ENCODE measurements around the gene THBS3.
"Not testable (repeated sequence)": the region's sequence is repeated elsewhere in the genome, so short reads cannot be mapped to it uniquely, and the experiment has no call there.

The THBS3 gene

DNA sequence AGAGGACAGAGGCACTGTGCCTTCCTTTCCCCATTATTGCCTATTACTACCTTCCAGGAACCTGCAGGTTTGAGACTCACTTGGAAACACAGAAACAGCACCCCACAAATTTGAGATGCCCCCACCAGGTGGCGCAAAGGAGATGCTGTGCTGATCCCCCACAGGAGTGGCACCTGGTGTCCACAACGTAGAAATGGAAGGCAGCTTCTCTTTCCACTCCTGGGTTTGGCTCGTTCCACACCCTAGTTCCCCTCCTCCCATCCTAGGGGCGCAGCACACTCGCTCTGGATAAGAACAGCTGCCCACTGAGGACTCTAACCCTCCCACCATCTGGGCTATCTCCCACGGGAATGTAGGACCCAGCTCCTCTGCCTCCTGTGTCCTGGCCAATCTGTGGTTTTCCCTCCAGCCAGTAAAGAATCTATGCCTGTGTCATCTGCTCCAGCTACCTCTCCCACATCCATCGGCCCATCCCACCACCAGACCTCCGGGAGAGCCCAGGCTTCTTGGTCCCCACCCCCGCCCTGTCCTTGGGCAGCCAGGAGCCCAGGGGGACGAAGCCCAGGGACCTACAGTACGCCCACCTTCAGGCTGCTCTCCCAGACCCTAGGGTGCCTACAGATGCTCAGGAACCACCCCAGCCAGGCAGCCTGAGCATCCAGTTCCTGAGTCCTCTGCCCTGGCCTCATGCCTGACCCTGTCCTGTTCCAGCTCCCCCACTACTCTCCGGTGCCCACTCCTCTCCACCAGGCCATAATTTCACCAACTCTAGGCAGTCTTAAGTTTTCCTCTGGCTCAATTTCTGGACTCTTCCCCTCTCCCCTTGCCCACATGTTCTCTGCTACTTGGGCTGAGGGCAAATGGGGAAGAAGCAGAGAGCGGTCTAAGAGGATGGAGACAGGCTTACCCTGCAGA, 549 bp downstream of the THBS3 start:
- peak; percentile 50 for DNase-seq

DNA sequence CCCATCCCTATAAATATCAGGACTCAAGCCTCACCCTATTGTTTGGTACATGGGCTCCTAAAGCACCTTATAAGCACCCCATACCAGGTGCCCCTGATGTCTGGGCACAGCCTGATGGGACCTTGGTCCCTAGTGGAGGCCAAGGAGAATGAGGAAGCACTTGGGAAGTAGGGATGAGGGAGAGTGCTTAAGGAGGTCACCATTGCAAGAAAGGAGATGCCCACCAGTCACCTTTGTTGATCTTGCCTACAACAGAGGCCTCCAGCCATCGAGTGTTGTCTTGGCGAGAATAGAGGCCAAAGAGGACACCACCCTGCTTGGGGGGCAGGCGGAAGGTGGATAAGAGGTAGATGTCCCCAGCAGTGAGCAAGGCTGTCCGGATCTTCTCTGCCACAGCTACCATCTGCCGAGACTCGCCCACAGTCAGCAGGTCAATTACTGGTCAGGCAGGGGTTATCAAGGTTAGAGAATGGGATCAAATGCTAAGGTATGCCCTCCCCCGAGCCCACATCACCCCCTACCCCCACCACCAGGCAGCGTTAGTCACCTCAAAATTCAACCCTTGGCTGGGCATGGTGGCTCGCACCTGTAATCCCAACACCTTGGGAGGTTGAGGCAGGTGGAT, 1.6 kb downstream of the THBS3 start:
- DNase-seq = no peak

DNA sequence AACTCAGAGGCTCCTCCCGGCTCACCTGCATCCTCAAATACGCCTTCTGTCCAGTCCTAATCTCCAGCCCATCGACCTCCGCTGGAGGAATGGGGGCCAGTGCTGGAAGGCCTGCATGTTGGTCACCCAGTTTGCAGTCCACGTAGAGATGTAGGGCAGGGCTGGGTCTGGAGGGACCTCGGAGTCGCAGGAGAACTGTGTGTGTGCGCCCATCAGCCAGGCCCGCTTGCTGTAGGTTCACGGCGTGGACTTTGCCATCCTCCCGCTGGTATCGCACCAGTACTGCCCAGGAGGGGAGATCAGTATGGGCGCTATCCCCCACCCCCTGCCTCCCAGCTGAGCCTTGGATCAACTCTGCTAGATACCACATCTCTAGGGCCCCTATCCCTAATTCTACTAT, 2.7 kb downstream of the THBS3 start:
- no peak for DNase-seq

DNA sequence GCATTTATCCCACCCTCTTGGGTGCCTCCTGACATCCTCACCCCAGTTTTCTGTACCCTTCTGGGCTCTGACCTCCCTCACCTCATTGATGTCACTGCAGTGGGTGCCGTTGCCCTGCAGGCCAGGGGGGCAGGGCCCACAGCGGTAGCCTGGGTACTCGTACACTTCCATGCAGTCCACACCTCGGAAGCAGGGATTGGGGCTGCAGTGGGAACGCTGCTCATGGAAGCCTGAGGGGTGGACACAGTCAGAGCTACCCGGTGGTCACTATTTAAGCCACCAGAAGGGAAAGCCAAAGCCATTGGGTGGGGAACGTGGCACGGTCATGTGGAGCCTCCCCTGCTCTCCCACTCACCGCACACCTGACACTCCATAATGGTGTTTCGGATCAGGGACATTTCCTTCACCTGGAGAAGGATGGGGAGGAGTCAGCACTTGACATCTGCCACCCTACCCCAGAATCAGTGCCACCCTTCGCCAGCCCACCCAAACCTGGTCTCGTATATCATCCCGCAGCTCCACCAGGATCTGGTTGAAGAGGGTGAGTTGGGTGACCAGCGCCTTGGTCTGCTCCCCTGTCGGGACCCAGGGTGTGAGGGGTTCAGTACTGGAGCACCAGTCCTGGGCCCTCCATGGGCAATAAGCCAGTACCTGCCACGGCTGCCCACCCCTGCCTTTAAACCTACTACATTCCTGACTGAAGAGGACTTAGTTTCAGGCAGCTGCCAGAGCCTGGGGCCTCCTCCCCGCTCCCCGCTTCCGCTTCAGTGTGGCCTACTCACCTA, 4.8 kb downstream of the THBS3 start:
- no peak for DNase-seq

DNA sequence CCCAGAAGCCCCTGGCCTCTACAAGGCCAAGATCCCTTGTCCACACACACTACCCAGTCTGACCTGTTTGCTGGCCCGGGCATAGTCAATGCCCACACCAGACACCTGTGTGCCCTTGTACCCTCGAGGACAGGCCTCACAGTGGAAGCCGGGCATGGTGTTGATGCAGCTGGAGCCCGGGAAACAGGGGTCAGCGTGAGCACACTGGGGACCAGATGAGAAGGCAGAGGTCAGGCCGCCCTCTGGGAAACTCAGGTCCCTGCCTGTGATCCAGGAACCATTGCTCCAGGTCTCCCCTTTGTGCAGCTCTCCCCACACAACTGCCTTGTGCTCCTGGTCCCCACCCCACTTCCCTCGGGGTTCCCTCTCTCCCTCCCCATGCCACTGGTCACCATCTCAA, 5.5 kb downstream of the THBS3 start:
- DNase-seq = no peak

DNA sequence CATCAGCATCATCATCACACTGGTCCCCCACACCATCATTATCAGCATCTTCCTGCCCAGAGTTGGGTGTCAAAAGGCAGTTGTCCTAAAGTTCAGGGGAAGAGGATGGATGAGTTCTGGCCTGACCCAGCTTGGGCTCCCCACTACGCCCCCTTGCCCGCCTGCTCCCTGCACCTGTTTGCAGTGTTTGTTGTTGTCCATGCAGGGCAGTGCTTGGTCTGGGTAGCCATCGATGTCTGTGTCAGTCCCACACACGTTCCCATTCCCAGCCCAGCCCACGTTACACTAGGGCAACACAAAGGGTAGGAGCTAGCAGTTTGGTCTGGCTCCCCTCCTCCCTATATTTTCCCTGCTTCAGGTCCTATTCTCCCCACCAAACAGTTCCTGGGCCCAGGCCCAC, 6.8 kb downstream of the THBS3 start:
- no peak for DNase-seq

DNA sequence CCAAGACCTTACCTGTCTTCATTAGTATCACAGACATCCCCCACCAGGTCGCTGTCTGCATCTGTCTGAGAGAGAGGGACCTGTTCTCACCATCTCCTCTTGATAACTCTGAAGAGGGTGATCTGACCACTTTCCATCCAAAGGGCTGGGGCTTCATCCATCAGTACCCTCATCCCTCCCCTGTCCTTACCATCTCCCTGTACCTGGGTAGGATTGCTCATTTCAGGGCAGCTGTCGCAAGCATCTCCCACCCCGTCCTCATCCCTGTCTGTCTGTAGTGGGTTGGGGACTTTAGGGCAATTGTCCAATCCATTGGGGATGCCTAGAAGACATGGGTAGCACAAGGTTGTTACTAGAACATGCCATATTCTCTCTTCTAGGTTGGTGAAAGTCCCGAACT, 7.9 kb downstream of the THBS3 start:
- no peak for DNase-seq

DNA sequence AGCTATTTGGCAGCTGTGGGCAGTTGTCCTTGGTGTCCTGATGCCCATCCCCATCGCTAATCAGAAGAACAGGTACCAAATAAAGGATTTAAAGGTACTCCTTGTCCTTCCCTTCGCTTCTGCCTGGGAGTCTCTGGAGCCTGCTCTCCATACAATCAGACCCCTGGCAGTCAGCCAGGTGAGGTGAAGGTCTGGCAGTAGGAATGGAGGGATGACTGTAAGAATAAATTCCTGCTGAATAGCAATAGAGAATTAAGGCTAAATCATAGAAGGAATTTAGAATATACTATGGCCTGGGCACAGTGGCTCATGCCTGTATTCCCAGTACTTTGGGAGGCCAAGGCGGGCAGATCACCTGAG, 9.2 kb downstream of the THBS3 start:
- DNase-seq = no peak

DNA sequence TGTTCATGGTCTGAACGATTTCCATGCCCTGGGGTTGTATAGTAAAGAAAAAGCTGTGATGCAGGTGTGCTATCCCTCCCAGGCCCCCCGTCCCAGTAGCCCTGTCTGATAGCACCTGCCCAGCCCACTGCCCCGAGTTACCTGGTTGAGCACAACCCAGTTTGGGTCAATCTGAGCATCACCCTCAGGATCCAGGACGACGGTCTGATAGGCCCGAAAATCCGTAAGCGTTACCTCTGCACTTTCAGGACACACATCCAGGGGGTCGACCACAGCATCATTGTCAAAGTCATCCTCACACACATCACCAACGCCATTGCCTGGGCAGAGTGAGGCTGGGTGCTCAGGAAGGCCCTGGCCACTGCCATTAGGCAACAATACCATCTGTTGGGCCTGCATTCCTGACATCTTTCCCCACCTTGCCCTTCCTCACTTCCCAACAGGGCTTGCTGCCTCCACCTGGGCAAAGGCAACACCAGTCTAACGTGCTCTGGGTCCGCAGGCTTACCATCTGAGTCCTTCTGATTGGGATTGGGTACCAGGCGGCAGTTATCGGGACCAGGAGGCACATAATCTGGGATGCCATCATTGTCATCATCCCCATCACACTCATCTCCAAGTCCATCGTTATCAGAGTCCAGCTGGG, 9.7 kb downstream of the THBS3 start:
- DNase-seq = no peak

DNA sequence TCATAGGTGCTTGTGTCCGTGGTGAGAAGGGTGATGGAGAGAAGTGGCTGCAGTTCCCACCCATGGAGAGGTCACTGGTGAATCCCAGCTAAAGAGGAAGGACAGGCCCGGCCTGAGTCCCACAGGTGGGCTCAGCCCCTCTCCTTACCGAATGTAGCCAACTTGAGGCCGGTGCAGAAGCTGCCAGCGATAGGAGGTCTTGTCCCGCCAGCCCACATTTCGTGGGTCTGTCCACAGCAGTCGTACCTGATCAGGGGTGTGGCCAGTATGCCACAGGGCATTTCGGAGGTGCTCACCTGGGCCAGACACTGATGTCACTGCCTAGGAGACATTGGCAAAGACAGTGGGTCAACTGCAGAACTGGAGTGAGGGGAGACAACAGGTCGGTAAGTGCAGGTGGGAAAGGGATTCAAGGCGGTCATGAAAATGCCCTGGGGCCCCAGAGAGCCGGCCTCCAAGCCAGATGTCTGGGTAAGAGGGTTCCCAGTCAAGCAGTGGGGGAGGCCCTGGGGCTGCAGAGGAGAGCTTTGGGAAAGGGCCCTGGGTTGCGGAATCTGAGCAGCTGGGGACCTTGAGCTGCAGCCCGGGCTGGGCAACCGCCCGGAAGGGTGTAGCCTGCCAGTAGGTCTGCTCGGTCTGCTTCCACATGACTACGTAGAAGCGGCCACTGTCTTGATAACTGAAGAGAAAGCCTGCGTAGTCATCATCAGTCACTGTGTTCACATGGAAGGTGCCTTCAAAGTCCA, 10.6 kb downstream of the THBS3 start:
- no peak for DNase-seq

DNA sequence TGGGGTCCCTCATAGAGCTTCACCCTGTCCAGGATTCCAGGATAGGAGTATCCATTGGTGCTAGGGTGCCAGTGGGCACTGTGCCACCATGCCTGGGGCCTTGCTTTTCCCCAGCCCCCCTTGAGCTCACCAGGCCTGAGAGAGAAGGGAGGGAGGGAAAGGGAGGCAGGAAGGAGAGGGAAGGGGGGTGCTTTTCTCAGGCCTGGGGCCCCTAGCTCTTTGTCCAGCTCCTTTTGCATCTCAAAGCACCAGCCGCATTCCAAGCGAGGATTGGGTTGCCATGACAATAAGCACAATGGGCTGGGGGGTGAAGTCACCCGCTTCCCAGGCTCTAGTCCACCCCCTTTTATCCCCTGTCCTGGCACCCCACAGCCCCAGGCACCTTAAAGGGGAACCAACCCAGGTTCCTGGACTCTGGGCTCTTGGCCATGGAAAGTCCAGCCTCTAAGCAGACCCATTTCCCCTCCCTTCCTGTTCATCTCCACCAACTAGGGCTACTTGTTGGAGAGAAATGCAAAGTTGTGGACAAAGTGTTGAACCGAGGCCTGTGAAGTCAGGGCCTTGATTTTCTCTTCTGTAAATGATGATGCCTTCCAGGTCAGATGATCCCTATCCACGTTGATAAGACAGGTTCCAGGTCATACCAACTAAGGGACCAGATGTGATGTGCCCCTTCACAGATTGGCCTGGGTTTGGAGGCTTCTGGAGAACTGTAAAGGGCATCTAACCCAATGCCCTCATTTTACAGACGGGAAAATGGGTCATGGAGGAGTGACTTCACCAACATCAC, 11.4 kb downstream of the THBS3 start:
- DNase-seq = no peak

DNA sequence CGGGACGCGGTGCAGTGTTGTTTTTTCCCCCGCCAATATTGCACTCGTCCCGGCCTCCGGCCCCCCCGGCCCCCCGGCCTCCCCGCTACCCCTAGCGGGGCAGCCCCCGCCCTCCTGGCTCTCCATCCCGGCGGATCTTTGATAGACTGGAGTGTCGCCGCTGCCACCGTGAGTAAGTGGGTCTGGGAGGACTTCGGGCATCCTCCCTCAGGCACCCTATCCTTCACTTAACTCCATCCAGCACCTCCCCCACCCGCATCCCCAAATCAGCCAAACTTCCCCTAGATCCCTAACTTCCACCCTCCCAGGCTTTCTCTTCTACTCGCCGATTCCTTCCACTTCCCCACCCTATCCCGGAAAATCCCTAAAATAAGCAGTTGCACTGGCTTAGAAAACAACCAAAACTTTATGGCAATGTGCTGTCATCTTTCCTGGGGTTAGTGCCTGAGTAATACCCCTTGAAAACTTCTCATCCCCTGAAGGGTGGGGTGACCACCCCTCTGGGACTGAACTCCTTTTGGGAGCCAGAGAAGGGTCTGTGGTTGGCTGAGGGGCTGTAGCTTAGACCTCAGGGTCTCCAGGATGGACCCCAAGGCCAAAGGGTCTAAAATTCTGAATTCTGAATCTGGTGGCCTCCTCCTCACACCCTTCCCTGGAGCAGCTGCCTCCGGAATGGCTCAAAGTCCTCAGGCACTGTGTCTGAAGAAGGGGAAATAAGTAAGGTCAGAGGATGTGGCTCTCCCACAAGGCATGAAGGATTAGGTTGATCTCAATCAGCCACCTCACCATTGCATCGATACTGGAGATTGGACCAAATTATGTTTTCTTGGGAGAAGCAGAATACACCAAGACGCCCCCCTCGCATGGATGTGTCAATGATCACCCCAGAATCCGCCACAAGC, 12.2 kb downstream of the THBS3 start:
- DNase-seq = no peak

DNA sequence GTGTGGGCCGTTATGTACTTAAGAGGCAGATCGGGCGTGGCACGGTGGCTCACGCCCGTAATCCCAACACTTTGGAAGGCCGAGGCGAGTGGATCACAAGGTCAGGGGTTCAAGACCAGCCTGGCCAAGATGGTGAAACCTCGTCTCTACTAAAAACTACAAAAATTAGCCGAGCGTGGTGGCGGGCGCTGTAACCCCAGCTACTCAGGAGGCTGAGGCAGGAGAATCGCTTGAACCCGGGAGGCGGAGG, 13.8 kb downstream of the THBS3 start:
- DNase-seq = not testable (repeated sequence)

DNA sequence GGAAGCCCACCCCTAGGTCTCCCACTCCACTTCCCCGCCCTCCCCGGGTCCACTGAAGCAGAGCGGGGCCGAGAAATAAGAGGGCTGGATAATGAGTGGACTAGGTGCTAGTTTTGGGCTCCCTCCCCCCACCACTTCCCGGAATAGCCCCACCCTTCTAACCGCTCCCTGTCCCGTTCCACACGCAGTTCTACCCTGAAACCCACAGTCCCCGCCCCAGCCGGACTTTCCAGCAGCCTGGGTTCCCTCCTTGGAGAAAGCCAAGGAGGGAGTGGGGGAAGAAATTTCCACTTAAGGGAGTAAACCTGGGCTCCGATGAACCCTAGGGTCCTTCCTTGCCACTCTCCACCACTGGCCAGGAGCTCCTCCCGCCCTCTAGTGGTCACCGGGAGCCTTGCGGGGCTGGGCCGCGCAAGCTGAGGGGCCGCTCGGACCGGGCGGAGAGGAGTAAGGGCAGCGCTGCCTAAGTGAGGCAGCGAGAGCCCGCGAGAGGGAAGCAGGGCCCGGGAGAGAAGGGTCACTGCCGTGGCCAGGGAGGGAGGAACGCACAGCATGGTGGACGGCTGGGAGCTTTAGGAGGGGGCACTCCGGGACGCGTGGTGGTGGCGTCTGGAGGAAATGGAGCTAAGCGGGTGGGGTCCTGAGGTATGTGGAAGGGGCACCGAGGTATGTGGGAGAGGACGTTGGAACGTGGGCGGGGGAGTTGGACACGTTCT, 14.3 kb downstream of the THBS3 start:
- peak; percentile 83 for DNase-seq

DNA sequence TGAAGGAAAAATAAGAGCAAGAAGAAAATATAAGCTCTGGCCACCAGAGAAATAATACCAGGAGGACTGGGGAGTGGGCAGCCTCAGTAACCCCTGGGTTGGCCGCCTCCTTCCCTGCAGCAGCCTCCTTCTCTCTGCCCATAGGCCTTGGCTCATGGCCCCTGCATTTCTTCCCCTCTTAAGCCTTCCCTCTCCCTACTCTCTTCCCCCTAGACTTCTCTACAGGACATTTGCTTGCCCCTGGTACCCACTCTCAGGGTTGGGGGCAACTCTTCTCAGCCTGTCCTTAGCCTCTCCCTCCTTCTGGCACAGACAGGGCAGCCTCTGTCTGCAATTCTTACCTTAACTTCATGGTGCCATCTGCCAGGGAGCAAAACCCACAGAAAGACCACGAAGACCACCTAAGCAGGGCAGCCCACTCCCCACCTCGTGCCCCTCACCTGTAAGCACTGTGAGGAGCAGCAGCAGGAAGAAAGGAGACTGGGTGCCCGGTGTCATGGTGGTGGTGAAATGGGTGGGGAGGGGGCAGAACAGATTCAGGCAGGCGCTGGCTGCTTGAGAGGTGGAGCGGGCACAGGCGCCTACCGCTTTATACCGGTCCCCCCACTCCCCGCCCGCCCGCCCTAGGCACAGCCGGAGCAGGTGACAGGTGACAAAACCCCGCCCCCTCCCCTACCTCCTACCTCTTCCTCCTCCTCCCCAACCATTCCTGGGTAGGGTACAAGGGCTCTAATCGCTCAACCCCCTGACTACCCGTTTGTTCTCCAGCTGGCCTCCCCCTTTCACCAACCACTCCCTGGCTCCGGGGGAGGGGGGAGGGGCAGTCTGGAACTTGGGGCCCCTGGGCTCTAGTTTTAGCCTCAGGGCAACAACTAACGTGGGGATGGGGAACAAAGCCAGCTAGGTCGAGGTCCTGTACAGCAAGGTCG, 15.1 kb downstream of the THBS3 start:
- peak; percentile 85 for DNase-seq

DNA sequence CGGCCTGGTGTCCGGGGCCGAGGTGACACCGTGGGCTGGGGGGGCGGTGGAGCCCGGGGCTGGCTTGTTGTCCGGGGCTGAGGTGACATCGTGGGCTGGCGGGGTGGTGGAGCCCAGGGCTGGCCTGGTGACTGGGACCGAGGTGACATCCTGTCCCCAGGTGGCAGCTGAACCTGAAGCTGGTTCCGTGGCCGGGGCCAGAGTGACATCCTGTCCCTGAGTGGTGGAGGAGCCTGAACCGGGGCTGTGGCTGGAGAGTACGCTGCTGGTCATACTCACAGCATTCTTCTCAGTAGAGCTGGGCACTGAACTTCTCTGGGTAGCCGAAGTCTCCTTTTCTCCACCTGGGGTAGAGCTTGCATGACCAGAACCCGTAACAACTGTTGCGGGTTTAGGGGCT, 15.8 kb downstream of the THBS3 start:
- DNase-seq = no peak

DNA sequence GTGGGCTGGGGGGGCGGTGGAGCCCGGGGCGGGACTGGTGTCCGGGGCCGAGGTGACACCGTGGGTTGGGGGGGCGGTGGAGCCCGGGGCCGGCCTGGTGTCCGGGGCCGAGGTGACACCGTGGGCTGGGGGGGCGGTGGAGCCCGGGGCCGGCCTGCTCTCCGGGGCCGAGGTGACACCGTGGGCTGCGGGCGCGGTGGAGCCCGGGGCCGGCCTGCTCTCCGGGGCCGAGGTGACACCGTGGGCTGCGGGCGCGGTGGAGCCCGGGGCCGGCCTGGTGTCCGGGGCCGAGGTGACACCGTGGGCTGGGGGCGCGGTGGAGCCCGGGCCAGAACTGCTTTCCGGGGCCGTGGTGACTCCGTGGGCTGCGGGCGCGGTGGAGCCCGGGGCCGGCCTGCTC, 17.8 kb downstream of the THBS3 start:
- DNase-seq = not testable (repeated sequence)

DNA sequence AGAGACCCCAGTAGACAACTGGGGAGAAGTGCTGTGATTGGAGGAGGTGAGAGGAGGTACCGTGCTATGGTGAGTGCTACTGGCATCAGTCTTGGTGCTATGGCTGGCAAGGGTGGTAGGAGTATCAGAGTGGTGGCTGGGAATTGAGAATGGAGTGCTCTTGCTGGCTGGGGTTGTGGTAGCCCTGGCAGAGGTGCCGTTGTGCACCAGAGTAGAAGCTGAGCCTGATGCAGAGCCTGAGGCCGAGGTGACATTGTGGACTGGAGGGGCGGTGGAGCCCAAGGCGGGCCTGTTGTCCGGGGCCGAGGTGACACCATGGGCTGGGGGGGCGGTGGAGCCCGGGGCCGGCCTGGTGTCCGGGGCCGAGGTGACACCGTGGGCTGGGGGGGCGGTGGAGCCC, 19.4 kb downstream of the THBS3 start:
- DNase-seq = no peak

DNA sequence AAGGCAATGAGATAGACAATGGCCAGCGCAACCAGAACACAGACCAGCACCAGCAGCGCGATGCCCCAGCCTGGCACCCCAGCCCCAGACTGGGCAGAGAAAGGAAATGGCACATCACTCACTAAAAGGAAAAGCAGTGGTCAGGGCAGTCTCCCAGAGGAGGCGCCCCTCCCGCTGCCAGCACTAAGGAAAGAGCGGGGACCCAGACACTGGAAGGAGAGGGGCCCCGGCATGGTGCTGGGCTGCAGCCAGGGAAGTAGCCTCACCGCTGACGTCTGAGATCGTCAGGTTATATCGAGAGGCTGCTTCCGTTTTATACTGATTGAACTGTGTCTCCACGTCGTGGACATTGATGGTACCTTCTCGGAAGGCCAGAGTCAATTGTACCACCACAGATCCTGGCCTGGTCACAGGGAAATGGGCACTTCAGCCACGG, 20.2 kb downstream of the THBS3 start:
- no peak for DNase-seq
